Cerebellar nuclear complex (tissue), 1 donor: ENCODE results near the gene RAB29.

Source experiments
- DNase-seq, 2 experiments: peaks; one replicate each; lab custom pipeline; 2025; lab: John Stamatoyannopoulos, UW

Gene RAB29

DNA sequence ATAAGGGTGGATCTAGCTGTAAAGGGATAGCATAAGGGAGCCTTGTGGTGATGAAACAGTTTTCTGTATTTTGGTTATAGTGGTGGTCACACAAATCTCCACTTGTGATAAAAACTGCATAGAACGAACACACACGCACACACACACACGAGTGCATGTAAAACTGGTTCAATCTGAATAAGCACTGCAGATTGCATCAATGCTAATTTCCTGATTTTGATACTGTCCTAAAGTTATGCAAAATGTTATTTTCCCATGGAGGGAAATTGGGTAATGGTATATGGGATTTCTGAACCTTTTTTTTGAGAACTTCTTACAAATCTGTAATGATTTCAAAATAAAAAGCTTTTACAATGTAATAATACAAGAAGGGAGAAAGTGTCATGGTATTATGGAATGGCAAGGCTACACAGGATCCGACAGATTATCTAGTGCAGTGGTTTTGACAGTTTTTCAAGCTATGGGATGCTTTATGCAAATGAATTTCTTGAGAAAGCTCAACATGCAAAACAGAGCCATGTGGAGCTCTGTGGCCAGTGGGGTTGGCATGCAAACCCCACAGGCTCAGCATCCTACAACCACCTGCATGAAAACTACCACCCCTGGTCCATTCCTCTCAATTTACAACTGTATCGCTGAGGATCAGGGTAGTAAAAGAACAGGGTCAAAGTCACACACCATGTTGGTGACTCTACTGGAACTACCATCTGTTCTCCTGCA, 18.9 kb upstream of the RAB29 start:
- DNase-seq: no peak

DNA sequence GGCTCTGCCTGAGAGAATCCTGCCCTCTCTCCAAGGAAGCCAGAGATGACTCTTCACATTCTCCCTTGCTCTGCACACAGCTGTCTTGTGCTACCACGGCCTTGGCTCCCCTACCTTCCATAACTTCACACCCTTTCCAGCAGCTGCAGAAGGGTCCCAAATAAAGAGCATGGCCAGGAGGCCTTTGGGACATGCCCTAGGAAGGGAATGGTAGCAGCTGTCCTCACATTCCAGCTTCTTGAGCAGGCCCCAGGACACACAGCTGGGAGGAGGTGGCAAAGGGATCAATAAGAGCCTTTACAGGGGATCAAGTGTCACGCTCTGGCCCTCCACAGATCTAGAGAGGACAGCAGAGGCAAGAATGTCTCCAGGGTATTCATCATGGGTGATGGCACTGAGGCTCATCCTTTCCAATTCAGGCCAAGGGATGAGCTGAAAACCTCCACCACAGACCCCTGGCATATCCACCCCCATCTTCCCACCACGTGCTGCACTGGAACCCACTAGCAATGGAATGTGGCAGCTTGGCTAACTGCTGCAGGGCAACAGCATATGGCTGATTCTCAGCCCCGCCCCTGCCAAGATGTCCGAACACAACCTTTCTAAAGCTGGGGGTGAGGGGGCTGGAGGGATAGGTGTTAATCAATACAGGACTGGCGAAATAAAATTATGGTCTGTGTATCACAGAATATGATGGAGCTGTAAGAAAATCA, 17.8 kb upstream of the RAB29 start:
- DNase-seq: no peak

DNA sequence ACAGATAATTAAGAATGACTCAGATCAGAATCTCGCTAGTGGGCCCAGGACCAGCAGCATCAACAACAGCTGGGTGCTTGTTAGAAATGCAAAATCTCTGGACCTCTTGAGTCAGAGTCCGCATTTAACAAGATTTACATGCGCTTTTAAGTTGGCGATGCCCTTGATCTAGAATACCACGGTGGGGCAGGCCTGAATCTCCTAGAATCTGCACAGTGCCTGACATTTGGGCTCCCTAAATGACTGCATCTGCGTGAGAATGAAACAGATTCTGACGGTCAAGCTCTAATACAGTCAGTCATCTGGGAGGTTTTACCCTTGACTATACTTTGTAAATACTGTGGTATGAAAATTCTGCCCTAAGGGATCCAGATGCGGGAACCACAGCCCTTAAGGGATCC, 17.2 kb upstream of the RAB29 start:
- no peak for DNase-seq

DNA sequence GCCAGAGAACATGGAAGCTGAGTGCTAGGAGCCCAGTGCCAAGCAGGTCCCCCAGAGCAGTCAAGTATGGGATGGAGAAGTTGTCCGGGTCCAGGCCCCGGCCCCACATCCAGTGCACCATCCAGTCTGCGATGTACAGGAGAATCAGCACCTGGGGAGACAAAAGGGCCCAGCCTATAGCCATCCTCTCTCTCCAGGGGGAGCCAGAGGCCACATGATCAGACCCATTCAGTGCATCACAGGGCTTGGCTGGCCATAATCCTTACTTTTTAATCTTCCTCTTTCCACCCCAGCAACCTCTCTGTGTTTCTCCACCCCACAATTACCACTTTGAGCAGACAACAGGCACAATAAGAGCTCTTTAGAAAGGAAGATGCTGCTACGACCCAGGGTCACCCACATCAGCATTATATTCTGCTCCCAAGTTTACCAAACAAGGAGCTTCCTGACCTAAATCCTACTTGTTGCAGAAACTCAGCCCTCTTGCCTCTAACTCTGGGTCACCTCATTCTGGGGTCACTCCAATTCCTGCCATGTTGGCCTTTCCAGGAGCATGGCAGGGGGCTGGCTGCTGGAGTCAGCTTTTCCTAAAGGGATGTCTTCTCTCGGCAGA, 16.4 kb upstream of the RAB29 start:
- no peak for DNase-seq

DNA sequence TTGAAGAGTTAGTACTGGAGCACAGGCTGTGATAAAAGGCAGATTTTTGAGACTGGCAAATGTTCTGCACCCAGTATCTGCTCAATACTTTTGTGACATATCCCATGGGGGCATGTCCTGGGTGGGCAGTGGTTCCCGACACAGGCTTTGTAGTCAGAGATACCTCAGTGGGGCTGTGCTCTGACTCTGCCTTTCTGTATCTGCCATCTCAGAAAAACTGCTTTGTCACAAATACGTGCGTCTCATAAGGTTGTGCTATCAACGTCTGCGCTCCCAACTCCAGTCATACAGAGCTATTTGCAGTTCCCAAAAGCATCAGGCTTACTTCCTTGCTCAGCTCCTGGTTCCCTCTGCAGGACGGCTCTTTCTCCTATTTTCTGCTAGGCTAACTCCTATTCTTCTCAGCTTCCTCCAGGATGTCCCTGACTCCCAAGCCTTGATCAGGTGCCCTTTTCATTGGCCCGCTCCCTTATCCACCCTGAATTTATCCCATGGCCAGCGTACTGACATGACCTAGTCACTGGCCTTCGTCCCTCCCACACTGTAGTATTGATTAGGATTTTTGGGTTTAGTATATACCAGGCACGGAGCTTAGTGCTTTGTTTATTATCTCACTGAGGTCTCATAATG, 12.1 kb upstream of the RAB29 start:
- no peak for DNase-seq

DNA sequence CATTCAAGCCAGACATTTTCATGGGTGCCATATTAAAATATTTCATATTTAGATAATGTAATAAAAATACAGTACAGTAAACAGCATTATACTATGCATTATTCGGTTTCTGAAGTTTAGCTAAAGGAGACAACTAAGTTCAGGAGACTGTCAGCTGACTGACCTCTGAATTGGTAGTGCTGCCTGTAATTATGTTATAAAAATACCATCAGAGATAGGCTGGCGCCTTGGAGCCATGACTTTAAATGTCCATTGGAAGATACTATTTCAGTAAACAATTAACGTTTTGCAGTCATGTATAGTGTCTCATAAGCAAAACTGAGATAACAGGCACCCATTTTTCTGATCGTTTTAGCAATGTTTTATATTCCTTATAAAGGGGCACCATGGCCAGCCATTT, 11.3 kb upstream of the RAB29 start:
- no peak for DNase-seq

DNA sequence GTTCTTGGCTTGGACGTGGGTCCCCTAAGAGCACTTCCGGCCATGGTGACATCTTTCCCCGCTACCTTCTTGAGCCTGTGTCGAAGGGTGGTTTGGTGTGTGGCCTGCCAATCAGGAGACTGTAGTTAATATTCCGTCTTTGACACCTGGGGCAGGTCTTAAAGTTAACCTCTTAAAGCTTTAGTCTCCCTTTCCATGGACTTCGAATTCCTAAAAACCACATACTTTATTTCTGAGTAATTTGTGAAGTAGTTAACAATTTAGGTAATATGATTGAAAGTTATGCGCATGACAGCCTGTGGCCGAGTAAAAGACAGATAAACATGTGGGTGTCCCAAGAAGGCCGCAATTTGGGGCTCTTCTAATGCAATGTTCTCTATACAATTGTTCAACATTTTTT, 10.2 kb upstream of the RAB29 start:
- DNase-seq: no peak

DNA sequence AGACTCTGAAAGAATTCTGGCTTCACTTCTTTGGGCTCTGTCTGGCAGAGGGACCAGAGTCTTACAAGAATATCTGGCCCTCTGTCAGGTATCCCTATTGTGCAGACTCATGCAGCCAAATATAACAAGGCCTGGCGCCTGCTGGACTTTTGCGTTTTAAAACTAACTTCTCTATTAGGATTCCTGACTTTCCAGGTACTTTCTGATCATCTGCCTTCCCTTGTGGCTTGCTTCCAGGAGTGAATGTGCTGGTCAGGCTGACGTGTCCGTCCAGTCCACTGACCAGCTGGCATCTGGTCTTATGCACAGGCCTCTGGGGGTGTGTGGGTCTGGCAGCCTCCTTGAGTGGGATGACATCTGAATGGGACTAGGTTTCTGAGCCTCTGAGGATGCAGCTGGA, 8.6 kb upstream of the RAB29 start:
- DNase-seq: no peak

DNA sequence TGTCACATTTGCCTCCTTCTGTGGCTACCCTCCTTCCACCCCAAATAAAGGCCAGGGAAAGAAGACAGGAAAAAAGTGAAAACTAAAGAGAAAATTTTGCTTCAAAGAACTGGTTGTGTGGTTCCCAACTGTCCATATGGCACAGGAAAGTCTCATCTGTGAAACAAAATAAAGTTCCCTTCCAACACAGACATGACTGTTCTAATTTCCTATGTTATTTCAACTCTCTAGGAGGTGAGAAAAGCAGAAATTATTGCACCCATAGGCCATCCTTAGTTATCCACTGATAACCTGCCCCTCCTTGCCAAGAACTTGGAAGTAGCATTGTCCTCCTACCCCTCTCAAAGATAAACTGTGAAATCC, 8.1 kb upstream of the RAB29 start:
- DNase-seq: no peak

DNA sequence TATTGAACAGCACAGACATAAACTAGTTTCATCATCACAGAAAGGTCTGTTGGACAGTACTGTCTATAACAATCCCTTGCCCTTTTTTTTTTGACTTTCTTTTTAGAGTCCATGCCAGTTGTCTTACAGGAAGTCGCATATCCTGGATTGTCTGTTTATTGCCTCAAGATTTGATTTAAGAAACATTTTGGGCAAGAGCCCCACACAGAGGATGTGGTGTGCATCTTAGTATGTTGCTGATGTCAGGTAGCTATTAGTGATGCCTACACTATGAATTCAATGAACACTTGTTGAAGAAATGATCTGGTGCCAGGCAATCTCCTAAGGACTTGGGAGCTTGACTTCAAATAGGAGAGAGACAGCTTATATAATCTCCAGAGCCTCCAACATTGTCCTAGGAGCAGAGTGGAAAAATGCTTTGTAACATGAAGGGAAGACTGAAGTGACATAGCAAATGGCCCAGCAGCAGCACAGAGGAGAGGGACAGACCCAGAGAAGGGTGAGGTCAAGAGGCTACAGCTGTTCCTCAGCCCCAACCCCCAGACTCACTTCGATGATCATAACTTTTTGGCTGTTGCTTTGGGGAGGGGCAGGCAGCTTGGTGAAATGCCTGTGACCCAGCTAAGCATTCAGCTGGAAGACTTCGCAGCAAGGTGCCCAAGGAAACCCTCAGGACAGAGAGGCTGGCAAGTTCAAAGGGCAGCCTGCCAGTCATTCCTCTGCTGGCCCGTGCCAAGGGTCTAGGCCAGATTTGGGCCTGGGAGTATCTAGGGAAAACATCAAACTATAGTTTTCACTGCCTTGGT, 7.5 kb upstream of the RAB29 start:
- DNase-seq: peak; percentile 26 to 45

DNA sequence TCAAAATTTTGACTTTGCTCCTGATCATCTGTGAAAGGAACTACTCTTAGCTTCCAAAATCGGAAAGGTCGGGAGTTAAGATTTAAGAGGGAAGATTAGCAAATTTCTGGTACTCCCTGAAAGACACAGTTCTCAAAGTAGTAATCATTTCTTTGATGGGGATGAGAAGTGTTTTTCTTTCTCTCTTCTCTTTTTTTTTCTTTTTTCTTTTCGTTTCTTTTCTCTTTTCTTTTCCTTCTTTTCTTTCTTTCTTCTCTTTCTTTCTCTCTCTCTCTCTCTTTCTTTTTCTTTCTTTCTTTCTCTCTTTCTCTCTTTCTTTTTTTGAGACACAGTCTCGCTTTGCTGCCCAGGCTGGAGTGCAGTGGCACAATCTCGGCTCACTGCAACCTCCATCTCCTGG, 5.1 kb upstream of the RAB29 start:
- DNase-seq: no peak

DNA sequence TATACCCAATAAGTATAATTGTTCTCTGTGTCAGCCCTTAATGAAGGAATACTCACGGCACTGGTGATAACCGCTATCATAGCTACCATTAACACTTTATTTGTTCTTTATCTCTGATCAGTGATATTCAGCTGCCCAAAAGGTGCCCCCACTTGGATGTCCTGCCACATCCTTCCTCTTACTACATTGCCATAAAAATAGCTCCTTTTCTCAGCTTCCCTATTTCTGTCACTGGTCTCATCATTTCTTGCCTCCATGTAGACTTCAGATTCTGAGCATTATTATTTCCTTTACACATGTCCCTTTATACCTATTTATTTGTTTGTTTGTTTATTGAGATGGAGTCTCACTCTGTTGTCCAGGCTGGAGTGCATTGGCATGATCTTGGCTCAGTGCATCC, 2.7 kb upstream of the RAB29 start:
- DNase-seq: no peak

DNA sequence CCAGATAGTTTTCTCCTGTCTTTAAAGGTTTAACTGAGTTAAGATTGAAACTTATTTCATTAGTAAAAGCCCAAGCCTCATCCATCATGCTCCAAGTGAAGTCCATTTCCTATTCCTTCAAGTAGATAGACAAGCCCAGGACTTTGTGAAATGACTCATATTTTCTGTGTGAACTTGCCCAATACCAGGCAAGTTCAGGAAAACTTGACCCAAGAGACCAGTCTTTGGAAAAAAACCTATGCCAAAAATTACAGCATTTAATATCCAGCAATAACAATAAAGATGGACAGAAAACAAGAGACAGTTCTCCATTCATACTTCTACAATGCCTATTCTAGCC, 405 bp upstream of the RAB29 start:
- no peak for DNase-seq

DNA sequence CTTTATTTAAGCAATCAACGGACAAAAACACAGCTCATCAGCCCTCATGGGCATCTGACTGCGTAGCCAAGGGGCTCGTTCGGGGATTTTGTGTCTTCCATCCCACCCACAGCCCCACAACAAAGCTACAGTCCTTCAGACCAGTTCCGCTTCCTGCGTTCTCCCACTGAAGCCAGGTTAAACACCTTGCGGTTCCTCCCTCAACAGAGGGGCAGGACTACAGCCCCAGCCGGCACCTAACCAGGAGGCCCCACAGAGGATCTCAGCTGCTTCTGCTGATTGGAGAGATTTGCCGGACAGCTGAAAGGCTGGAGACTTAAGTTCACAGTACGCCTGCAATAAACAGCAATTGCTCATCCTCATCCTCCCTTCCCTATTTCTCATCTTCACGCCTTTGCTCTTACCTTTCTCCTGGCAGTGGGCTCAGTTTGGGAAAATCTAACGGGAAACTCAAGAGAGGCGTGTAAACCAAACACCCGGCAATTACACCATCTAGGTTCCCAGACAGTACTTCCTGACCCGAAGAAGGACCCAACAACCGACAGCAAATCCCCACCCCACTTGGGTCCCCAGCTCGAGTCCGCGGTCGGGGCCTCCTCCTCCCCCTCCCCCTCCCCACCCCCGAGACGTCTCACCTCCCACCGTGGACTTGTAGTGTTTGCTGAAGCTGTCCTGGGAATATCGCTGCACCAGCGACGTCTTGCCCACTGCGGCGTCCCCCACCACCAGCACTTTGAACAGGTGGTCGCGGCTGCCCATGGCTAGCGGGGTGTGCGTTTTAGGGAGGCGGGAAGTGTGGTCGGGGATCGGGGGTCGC, 876 bp downstream of the RAB29 start:
- DNase-seq: no peak

DNA sequence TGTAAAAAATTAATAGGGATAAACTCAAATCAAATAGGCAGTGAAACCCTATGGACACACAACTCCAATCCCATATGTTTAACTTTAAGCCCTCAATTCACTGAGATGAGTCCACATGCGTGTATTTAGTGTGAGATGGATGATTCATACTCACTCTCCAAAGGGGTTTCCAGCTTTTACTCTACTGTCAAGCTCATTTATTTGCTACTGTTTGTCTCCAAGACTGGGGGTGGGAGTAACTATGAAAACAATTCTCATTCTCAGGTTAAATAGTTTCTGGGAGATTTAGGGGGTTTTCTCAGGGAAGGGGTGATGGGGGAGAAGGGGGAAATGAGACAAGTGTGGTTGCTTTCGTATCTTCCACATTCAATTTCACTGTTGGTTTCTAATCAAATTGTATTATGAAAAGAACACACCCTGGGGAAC, 2.7 kb downstream of the RAB29 start:
- DNase-seq: no peak

DNA sequence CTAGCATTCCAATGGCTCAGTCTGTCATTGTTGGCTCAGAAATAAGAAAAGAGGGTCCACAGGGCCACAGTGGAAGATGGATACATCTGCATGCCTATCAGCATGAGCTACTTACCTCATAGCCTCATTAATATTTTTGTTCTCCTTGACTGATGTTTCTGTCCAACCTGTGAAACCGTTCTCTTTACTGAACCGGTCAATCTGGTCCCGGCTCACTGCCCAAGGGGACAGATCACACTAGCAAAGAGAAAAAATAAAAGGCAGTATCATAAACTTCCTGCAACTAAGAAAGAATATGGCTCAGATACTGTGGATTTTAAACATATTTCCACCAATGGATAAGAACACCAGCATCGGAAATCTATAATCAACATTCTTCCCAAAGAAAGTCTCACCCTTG, 4.7 kb downstream of the RAB29 start:
- no peak for DNase-seq

DNA sequence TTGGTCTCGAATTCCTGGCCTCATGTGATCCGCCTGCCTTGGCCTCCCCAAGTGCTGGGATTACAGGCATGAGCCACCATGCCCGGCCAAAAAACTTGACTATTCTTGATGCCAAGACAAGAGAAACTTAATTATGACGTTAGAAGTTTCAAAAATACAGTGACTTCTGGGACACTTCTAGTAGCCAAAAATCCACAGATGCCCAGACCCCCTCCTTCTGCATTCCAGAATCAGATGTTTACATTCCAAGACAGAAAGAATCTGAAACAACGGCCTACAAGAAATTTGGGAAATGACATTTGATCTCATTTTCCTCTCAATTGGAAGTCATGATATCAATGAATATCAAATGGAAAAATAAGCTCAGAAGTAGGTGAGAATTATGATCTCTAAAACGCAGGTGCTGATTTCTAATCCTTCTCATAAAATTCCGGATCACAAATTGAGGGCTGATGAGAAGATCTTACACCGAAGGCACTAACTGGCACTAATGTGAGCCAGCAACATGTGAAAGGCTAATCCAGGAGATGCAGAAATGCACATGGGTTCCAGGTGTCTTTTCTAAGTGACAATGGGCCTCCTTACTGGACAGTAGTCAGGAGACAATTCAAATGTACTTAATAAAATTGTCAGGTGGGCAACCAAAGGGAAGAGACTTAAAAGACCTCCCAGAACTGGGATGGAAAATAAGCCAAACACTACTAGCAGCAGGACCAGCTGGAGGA, 5.5 kb downstream of the RAB29 start:
- DNase-seq: no peak

DNA sequence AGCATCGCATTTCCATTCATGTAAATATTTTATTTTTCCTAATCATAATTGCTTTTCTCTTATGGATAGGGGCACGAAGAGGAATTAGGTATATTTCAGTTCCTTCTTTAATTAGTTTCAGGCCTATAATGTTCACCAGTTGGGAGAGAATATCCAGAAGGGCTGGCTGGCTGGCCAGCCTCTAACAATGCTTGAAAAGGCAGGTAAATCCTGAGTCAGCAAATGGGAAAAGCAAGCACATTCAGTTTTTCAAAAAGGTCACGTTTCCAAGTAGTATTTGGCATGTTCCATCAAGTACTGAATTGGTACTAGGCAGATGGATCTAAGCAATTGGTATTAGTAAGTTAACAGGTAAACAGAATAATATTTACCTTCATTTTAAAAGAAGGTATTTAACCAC, 8.0 kb downstream of the RAB29 start:
- no peak for DNase-seq

DNA sequence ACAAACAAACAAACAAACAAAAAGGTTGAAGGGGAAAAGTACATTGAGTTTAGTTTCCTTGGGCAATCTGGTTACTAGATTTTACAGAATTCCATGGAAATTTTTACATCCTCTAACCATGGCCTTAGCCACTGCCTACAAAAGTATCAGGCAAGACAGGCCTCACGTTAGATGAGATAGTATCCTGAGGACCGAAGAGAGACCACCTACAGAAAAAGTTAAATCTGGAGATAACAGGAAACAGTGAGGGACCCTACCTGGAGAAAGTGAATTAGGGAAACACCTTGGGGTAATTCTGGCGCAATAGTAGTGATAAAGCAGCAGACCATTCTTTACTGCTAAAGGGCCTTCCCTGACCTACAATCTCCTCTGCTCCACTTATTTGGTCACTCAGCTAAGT, 8.7 kb downstream of the RAB29 start:
- DNase-seq: no peak

DNA sequence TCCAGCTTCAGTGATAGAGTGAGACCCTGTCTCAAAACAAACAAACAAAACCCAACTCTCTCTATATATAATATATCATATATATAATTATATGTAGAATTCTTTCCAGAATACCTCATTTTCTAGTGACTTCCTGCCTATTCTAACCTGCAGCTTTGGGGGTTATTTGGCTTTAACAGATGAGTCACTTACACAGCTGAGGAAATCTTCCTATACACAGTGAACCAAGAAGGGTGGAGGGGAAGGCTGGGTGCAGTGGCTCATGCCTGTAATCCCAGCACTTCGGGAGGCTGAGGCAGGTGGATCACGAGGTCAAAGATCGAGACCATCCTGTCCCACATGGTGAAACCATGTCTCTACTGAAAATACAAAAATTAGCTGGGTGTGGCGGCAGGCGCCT, 9.2 kb downstream of the RAB29 start:
- DNase-seq: no peak

DNA sequence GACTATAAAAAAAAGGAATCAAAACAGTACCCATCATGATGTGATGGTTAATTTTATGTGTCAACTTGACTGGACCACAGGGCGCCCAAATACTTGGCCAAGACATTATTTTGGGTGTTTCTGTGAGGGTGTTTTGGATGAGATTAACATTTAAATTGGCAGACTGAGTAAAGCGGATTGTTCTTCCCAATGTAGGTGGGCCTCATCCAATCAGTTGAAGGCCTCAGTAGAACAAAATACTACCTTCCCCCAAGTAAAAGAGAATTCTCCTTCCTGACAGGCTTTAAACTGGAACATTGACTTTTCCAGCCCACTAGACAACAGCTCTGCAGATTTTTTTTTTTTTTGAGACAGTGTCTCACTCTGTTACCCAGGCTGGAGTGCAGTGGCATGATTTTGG, 10.7 kb downstream of the RAB29 start:
- no peak for DNase-seq
